T-cell (primary cell): ENCODE data around the gene ATP5F1E. TPM values are rescaled to one million over a fixed set of nuclear protein-coding genes. Genes with fewer than 3 reads are reported as not detected.
A peak's percentile ranks its signal among the peaks of the same experiment; 100 is the strongest.
"Not testable (repeated sequence)": the region's sequence is repeated elsewhere in the genome, so short reads cannot be mapped to it uniquely, and the experiment has no call there.

ENCODE experiments used
- ATAC-seq, 4 experiments: fragments of 200-7000 bp in 3 of 4; fragments of 150-1000 bp in 1 of 4; cut with Tn5 transposase; replicated peaks in 1 of 4; 1 replicate in 3 of 4; 2 replicates in 1 of 4; pipeline ENCODE4 v1.10.0; 2021; ENCODE audit warnings: moderate library complexity in 3 of 4, mild to moderate bottlenecking in 2 of 4, moderate number of reproducible peaks in 1 of 4
- CTCF ChIA-PET, 2 donors: fragments of 300-600 bp; sonication (Branson Sonifier 250); formaldehyde crosslinking; loops; one replicate each; lab custom pipeline; 2022; ENCODE audit warnings: antibody characterized with exemption in 2 of 2; lab: Charles Lee
- POLR2A ChIA-PET, 2 donors: fragments of 300-600 bp; sonication (Branson Sonifier 250); formaldehyde crosslinking; loops; one replicate each; lab custom pipeline; 2022; ENCODE audit warnings: antibody characterized with exemption in 2 of 2; lab: Charles Lee
- DNase-seq, 35 experiments: peaks; one replicate each; pipeline versions ENCODE4 v3.0.0 to v3.0.0-alpha.2; 2013 to 2023
- H3K27ac ChIP-seq: one replicate; pipeline ENCODE4 v1.5.1; 2013; ENCODE audit warnings: low read length
- H3K27me3 ChIP-seq, 2 experiments: replicated peaks in 1 of 2; 1 replicate in 1 of 2; 2 replicates in 1 of 2; pipeline versions ENCODE4 v1.6.1 to v1.7.0; 2013; ENCODE audit warnings: low read length in 1 of 2, mixed read lengths in 1 of 2; ENCODE audit not compliant: control insufficient read depth in 2 of 2, insufficient read depth in 2 of 2; ENCODE audit errors: extremely low read depth in 1 of 2
- H3K36me3 ChIP-seq, 2 donors: 1 replicate in 1 of 2; 2 replicates in 1 of 2; pipeline versions ENCODE4 v1.6.1 to v1.7.0; 2013; ENCODE audit warnings: low read length in 1 of 2; ENCODE audit not compliant: control insufficient read depth in 2 of 2, insufficient read depth in 1 of 2; ENCODE audit errors: extremely low read depth in 1 of 2
- H3K4me1 ChIP-seq, 2 experiments: 1 replicate in 1 of 2; 2 replicates in 1 of 2; pipeline versions ENCODE4 v1.6.1 to v1.7.0; 2013; ENCODE audit warnings: low read length in 2 of 2, mixed read lengths in 1 of 2; ENCODE audit not compliant: insufficient read depth in 2 of 2, control insufficient read depth in 1 of 2; ENCODE audit errors: extremely low read depth in 1 of 2
- H3K4me3 ChIP-seq, 2 donors: 1 replicate in 1 of 2; 2 replicates in 1 of 2; pipeline versions ENCODE4 v1.5.1 to v1.7.0; 2013; ENCODE audit warnings: mild to moderate bottlenecking in 2 of 2, low read length in 1 of 2, moderate library complexity in 1 of 2; ENCODE audit not compliant: control insufficient read depth in 1 of 2; ENCODE audit errors: extremely low read depth in 1 of 2
- H3K9me3 ChIP-seq: 2 replicates; pipeline ENCODE4 v1.7.0; 2013
- H3K27ac Mint-ChIP-seq, 2 donors: one replicate each; pipeline ENCODE4 v1.8.0; 2020 to 2021; ENCODE audit warnings: mild to moderate bottlenecking in 2 of 2, mixed read lengths in 2 of 2
- H3K27me3 Mint-ChIP-seq, 2 donors: one replicate each; pipeline ENCODE4 v1.8.0; 2021 to 2022; ENCODE audit warnings: mixed read lengths in 2 of 2
- H3K36me3 Mint-ChIP-seq: one replicate; pipeline ENCODE4 v1.8.0; 2021; ENCODE audit warnings: mixed read lengths
- H3K4me1 Mint-ChIP-seq, 3 donors: one replicate each; pipeline ENCODE4 v1.8.0; 2020 to 2022; ENCODE audit warnings: mixed read lengths in 3 of 3, mild to moderate bottlenecking in 1 of 3
- H3K4me3 Mint-ChIP-seq, 3 donors: one replicate each; pipeline ENCODE4 v1.8.0; 2020 to 2022; ENCODE audit warnings: mild to moderate bottlenecking in 3 of 3, mixed read lengths in 3 of 3, moderate library complexity in 3 of 3
- H3K9me3 Mint-ChIP-seq, 3 donors: one replicate each; pipeline ENCODE4 v1.8.0; 2020 to 2022; ENCODE audit warnings: mixed read lengths in 3 of 3
- WGBS: methylation state at CpG from one replicate; pipeline ENCODE4 v1.1.5; 2013; ENCODE audit warnings: missing lambda C conversion rate; ENCODE audit not compliant: insufficient coverage; 5-methylcytosine and 5-hydroxymethylcytosine counted together
- total RNA-seq, 35 experiments: library from RNA in 6 of 35; stranded (reverse) in 6 of 35; fragments of 120-200 nt in 1 of 35; gene quantifications; one replicate each; pipeline versions ENCODE4 v1.2.1 to v1.2.4 and lab custom pipeline; 2013 to 2026

Gene ATP5F1E
- total RNA-seq, 5 donors from 2014 or later (not counting 1 experiment from before 2014, with no cell fraction given), result 50.6 to 105 (median 62.4) TPM

DNA sequence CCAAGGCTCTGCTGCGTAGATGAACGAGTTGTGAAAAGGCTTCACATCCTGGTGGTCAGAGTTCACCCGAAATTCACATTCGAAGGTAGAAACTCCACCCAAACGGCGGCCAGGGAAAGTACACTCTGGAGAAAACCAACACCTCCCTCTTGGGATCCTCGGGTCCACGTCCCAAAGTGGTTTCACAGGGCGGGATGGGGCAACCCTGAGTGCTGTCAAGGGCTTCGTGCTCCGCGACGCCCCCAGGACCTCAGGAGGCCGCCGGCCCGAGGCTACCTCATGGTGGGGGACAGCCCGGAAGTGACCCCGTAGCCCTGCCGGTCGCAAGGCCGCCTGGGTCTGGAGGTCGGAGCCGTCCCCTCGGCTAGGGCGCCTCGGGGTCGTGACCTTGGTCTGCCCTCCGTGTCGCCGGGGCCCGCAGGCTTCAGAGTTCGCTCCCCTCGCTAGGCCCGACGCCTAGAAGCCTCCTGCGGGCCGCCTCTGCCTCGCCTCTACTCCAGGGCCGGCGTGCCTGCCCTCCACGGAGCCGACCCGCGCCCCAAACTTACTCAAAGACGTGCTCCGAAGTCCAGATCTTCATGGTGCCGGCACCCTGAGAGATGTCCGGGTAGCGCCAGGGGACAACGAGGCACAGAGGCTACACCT lies 10.1 kb upstream of the ATP5F1E start, which contains the start of gene PRELID3B:
PRELID3B (minus strand) TSS at position 636 of the 645 bp plus-strand sequence; CDS start at position 580, 56 bp downstream.
- H3K9me3 ChIP-seq, result no peaks in the 10 kb centered on the region
- H3K27ac Mint-ChIP-seq, result peak within 1 kb of the TSS; percentile 86 to 88
- peaks cover 17% of the 10 kb centered on the region for H3K36me3 Mint-ChIP-seq
- H3K27me3 Mint-ChIP-seq, result no peaks in the 10 kb centered on the region
- peaks cover 47 to 60% (median 47%) of the 10 kb centered on the region in 3 donors for H3K4me1 Mint-ChIP-seq
- POLR2A ChIA-PET, result interaction anchor here in 1 of 2 donors (0.8 to 3.3 kb wide), 2 partner anchors 11 to 390 kb away, joined by 3 to 31 read pairs; partner anchors contain the start of gene ATP5F1E
- peak within 1 kb of the TSS; percentile 69 to 90 (median 86) for H3K4me3 Mint-ChIP-seq
- no peaks in the 10 kb centered on the region for H3K9me3 Mint-ChIP-seq
- peak; percentile 10 to 33 (median 21) for ATAC-seq
- H3K36me3 ChIP-seq, result peaks cover 0 to 10% of the 10 kb centered on the region in 2 donors
- H3K27me3 ChIP-seq, result no peaks in the 10 kb centered on the region
- H3K4me1 ChIP-seq, result peaks cover 27 to 33% of the 10 kb centered on the region in 2 experiments
- H3K4me3 ChIP-seq, result peak within 1 kb of the TSS; percentile 77 to 87
- H3K27ac ChIP-seq, result peak within 1 kb of the TSS; percentile 84
- CTCF ChIA-PET, result interaction anchor here in 1 of 2 donors (0.5 to 3.2 kb wide), 2 partner anchors 10 to 804 kb away, joined by 4 to 12 read pairs; partner anchors contain the start of gene ATP5F1E
- 6% methylated on average over 50 of the region's 50 CpGs for WGBS
- peak in 4 of 35 experiments; percentile 3 to 47 (median 28) for DNase-seq

GRCh38 chr20:59041487-59041886 lies 9.4 kb upstream of the ATP5F1E start:
- ATAC-seq, DNase-seq, H3K9me3 Mint-ChIP-seq, H3K9me3 ChIP-seq, H3K27me3 ChIP-seq, H3K27me3 Mint-ChIP-seq: not testable (repeated sequence)
- Histone ChIP-seq H3K36me3 (peaks cover 0 to 16% of the 10 kb centered on the region in 2 donors), H3K27ac (peak overlapping the region; percentile 81), H3K4me3 (peak overlapping the region; percentile 77 to 87), H3K4me1 (peaks cover 29 to 33% of the 10 kb centered on the region in 2 experiments)
- Mint-ChIP-seq H3K36me3 (peaks cover 25% of the 10 kb centered on the region), H3K27ac (peak overlapping the region; percentile 14 to 44), H3K4me3 (peak overlapping the region; percentile 69 to 90 (median 86)), H3K4me1 (peaks cover 54 to 67% (median 54%) of the 10 kb centered on the region in 3 donors)
- 88% methylated on average over 4 of the region's 16 CpGs for whole genome bisulfite sequencing
- CTCF ChIA-PET, result interaction anchor here (0.5 to 3.2 kb wide), 3 partner anchors 9 to 803 kb away, joined by 3 to 12 read pairs (median 4); partner anchors contain the start of gene ATP5F1E (in 1 of the 2)
- POLR2A ChIA-PET, result interaction anchor here in 1 of 2 donors (3.3 kb wide), 1 partner anchor 10 kb away, joined by 31 read pairs; the partner anchor contains the start of gene ATP5F1E

- Histone ChIP-seq H3K9me3 (no peaks in the 10 kb centered on the region), H3K27ac (no peak overlapping the region), H3K4me3 (no peak overlapping the region), H3K4me1 (peaks cover 29 to 33% of the 10 kb centered on the region in 2 experiments), H3K27me3 (no peaks in the 10 kb centered on the region), H3K36me3 (peaks cover 0 to 24% of the 10 kb centered on the region in 2 donors)
- Mint-ChIP-seq H3K4me1 (peaks cover 54 to 69% (median 57%) of the 10 kb centered on the region in 3 donors), H3K27ac (peak overlapping the region; percentile 14 to 44), H3K36me3 (peaks cover 33% of the 10 kb centered on the region), H3K4me3 (peak overlapping the region; percentile 69 to 90 (median 86)), H3K27me3 (no peaks in the 10 kb centered on the region), H3K9me3 (no peaks in the 10 kb centered on the region)
- POLR2A ChIA-PET, result interaction anchor here in 1 of 2 donors (3.3 kb wide), 1 partner anchor 9 kb away, joined by 31 read pairs; the partner anchor contains the start of gene ATP5F1E
- ATAC-seq (no peak), DNase-seq (no peak)
- CTCF ChIA-PET, result interaction anchor here in 1 of 2 donors (3.2 kb wide), 1 partner anchor 9 kb away, joined by 12 read pairs; the partner anchor contains the start of gene ATP5F1E
- WGBS, result 67% methylated on average over 2 of the region's 5 CpGs
Measured at GRCh38 chr20:59040667-59041066, 8.5 kb upstream of the ATP5F1E start.

GRCh38 chr20:59039233-59039632 lies 7.1 kb upstream of the ATP5F1E start:
- no peaks in the 10 kb centered on the region for H3K27me3 ChIP-seq
- H3K9me3 ChIP-seq, result no peaks in the 10 kb centered on the region
- Mint-ChIP-seq H3K4me3 (no peak overlapping the region), H3K4me1 (peaks cover 52 to 65% (median 58%) of the 10 kb centered on the region in 3 donors), H3K9me3 (no peaks in the 10 kb centered on the region), H3K27ac (peak overlapping the region in 1 of 2 donors; percentile 22), H3K27me3 (no peaks in the 10 kb centered on the region), H3K36me3 (peaks cover 41% of the 10 kb centered on the region)
- ChIA-PET CTCF (no interaction called here), POLR2A (no interaction called here)
- DNase-seq, result no peak
- peaks cover 28 to 33% of the 10 kb centered on the region in 2 experiments for H3K4me1 ChIP-seq
- WGBS, result no CpG with 5 or more reads among the region's 1 CpG
- H3K27ac ChIP-seq, result no peak overlapping the region
- no peak overlapping the region for H3K4me3 ChIP-seq
- H3K36me3 ChIP-seq, result peaks cover 0 to 33% of the 10 kb centered on the region in 2 donors
- ATAC-seq, result no peak

DNA sequence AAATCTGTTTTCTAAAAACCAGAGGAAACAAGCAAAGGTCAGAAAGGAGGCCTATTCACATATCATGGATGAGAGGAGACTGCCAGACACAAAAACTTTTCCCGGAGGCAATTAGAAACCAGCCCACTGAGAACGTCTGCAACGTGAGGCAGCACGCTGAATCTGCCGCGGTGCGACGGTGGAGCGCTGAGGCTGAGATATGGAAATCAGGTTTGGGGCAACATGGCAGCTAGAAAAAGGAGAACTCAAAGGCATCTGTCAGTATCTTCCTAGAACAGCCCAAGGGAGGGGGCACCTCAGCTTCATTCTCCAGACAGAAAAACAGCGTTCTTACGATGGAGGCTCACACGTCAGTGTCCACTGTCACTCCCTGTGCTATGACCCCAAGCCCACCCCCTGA lies 5.3 kb upstream of the ATP5F1E start:
- DNase-seq (no peak), ATAC-seq (no peak)
- Mint-ChIP-seq H3K4me1 (peaks cover 44 to 56% (median 52%) of the 10 kb centered on the region in 3 donors), H3K9me3 (no peaks in the 10 kb centered on the region), H3K36me3 (peaks cover 41% of the 10 kb centered on the region), H3K27ac (no peak overlapping the region), H3K27me3 (no peaks in the 10 kb centered on the region), H3K4me3 (no peak overlapping the region)
- ChIA-PET POLR2A (no interaction called here), CTCF (no interaction called here)
- Histone ChIP-seq H3K36me3 (peaks cover 0 to 33% of the 10 kb centered on the region in 2 donors), H3K27ac (no peak overlapping the region), H3K4me3 (no peak overlapping the region), H3K9me3 (no peaks in the 10 kb centered on the region), H3K4me1 (peaks cover 24 to 26% of the 10 kb centered on the region in 2 experiments), H3K27me3 (no peaks in the 10 kb centered on the region)
- WGBS, result no CpG with 5 or more reads among the region's 12 CpGs

DNA sequence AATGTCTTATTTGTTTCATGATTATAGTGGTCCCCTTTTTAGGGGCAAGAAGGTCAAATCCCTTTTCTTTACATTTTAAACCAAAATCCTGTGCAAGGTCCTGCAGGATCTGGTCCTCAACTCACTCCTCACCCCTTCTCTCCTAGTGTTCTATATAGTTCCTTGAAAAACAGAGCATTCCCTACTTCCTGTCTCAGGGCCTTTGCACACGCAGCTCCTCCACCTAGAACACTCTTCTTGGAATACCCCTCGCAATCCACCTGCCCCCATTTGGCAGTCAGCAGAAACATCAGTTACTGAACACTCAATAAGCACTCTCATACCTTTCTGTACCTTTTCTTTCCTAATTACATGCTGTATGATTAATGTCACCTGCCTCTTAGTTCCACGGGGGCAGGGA lies 3.2 kb upstream of the ATP5F1E start:
- H3K27ac Mint-ChIP-seq, result peak overlapping the region; percentile 15 to 62
- Histone ChIP-seq H3K9me3 (no peaks in the 10 kb centered on the region), H3K4me3 (no peak overlapping the region), H3K4me1 (peaks cover 15 to 26% of the 10 kb centered on the region in 2 experiments), H3K27ac (no peak overlapping the region), H3K27me3 (no peaks in the 10 kb centered on the region), H3K36me3 (peaks cover 0 to 33% of the 10 kb centered on the region in 2 donors)
- H3K36me3 Mint-ChIP-seq, result peaks cover 44% of the 10 kb centered on the region
- no peaks in the 10 kb centered on the region for H3K9me3 Mint-ChIP-seq
- CTCF ChIA-PET, result no interaction called here
- no peaks in the 10 kb centered on the region for H3K27me3 Mint-ChIP-seq
- no peak overlapping the region for H3K4me3 Mint-ChIP-seq
- DNase-seq, result no peak
- WGBS, result 88% methylated on average over 3 of the region's 3 CpGs
- peaks cover 40 to 52% (median 51%) of the 10 kb centered on the region in 3 donors for H3K4me1 Mint-ChIP-seq
- ATAC-seq, result no peak
- POLR2A ChIA-PET, result no interaction called here
